NB4 (cell line): ENCODE data around the gene PEPD.
A peak's percentile ranks its signal among the peaks of the same experiment; 100 is the strongest.

Source experiments
- DNase-seq: peaks from one replicate; pipeline ENCODE4 v3.0.0; 2010; ENCODE audit warnings: low read depth
- H3K4me3 ChIP-seq: one replicate; pipeline ENCODE4 v1.5.1; 2011; ENCODE audit warnings: mild to moderate bottlenecking, low read depth, low read length, moderate library complexity
- MYC ChIP-seq: IDR thresholded peaks from 2 replicates; pipeline ENCODE4 v1.6.1; 2011; ENCODE audit warnings: low read depth, low read length
- POLR2A ChIP-seq: IDR thresholded peaks from 2 replicates; pipeline ENCODE4 v1.6.1; 2011; ENCODE audit warnings: mild to moderate bottlenecking; ENCODE audit not compliant: insufficient read length; ENCODE audit errors: extremely low read depth
- TF ChIP-seq, protein P1 (sequence below): IDR thresholded peaks from one replicate; pipeline ENCODE4 v1.5.1; 2012; ENCODE audit warnings: low read depth, low read length
- TF ChIP-seq, protein P2 (sequence below): IDR thresholded peaks from 2 replicates; pipeline ENCODE4 v1.6.1; 2011; ENCODE audit warnings: low read depth, low read length

PEPD gene

DNA sequence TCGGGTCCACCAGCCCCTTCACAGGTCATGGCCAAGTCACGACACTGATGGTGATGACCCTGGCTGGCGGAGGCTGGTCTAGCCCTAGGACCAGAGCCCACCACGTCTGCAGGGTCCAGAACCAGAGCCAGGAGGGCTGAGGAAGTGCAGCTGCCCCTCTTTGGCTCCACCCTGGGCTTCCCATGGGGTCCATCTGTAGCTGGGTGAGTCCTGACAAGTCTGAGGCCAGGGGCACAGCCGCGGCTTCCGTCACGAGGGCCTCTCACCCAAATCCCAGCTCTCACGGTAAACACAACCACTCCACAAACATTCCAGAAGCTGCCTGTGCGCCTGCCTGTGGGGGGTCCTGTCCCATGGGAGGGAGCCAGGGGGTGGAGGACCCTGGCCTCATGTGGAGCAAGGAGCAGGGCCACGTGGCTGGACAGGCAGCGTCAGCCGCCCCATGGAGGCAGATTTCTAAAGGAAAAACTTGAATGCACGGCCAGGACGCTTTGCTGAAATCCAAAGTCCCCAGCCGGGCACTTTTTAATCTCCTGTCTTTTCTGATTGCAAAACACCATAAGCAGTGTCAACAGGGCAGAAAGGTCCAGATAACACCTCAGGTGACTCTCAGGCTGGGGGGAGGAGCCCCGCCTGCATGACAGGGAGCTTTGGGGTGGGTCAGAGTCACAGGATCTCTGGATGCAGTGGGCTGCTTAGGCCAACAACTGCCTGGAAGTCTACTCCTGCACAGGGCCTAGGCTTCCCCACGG, 118.2 kb downstream of the PEPD start:
- no peak for TF ChIP-seq POLR2A
- TF ChIP-seq MYC = no peak
- TF ChIP-seq, protein P1, sequence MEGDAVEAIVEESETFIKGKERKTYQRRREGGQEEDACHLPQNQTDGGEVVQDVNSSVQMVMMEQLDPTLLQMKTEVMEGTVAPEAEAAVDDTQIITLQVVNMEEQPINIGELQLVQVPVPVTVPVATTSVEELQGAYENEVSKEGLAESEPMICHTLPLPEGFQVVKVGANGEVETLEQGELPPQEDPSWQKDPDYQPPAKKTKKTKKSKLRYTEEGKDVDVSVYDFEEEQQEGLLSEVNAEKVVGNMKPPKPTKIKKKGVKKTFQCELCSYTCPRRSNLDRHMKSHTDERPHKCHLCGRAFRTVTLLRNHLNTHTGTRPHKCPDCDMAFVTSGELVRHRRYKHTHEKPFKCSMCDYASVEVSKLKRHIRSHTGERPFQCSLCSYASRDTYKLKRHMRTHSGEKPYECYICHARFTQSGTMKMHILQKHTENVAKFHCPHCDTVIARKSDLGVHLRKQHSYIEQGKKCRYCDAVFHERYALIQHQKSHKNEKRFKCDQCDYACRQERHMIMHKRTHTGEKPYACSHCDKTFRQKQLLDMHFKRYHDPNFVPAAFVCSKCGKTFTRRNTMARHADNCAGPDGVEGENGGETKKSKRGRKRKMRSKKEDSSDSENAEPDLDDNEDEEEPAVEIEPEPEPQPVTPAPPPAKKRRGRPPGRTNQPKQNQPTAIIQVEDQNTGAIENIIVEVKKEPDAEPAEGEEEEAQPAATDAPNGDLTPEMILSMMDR = no peak
- TF ChIP-seq, protein P2, sequence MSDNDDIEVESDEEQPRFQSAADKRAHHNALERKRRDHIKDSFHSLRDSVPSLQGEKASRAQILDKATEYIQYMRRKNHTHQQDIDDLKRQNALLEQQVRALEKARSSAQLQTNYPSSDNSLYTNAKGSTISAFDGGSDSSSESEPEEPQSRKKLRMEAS = no peak
- no peak overlapping the region for H3K4me3 ChIP-seq
- DNase-seq = no peak

DNA sequence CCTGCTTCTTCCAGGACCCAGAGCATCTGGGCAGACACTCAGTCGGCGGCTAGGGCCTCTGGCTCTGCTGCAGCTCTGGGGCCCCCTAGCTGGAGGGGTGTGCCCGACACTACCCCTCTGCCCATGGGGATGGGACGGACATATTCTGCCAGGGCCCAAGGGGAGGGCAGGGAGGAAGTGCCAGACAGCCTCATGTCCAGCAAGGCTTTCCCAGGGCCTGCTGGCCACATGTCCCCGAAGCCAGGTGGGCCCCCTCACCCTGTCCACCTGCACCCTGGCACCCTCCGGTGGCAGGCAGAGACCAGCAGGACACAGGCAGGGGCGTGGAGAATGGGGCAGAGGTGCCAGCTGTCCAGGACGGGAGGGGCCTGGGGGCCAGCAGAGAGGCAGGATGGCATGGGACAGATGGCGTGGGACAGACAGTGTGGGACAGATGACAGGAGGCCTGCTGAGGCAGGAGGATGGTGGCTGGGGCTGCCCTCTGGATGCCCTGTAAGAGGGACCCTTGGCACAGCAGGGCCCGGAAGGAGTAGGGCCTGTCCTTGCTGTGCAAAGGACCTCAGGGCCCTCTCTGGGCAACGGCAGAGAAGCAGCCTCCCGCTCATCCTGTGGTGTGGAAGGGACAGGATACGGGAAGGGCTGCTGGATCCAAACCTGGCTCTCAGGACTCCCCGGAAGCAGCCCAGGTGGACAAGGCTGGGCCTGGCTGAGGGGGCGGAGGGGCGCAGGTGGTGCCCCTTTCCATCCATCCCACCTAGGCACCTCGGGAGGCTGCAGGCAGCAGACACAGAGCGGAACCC, 119.0 kb downstream of the PEPD start:
- peak; percentile 28 for DNase-seq
- H3K4me3 ChIP-seq = no peak overlapping the region
- TF ChIP-seq, protein P1 = no peak
- no peak for TF ChIP-seq MYC
- no peak for TF ChIP-seq POLR2A

DNA sequence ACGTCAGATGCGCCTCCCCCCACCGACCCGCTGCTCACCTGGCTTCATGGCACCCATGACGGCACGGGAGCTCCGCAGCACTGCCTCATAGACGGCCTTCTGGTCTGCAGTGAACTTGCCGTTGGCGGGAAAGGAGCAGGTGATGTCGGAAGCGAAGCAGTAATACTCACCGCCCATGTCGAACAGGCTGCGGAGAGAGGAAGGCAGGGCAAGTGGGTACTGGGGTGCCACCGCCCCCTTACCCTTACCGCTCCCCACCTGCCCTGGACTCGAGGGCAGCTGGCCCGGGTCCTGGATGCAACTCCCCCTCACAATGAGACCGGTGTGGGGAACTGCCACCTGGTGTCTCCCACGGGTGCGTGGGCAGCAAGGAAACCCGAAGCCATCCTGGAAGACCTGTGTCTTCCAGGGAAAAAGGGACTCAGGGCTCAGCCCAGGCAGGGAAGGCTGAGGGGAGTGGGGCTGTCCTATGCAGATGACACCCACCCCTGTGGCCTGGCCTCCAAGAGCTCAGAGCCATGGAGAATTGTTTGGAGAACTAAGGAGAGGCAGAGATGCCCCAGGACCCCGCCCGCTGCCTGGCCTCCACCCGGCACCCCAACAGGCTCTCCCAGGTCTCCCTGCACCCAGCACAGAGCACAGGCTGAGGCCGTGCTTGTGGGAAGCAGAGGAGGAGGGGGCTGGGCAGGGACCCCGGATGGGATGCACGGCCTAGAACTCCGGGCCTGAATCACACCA, 119.7 kb downstream of the PEPD start:
- H3K4me3 ChIP-seq = no peak overlapping the region
- TF ChIP-seq, protein P1 = no peak
- TF ChIP-seq POLR2A (no peak), MYC (no peak)
- TF ChIP-seq, protein P2 = no peak
- DNase-seq = no peak

DNA sequence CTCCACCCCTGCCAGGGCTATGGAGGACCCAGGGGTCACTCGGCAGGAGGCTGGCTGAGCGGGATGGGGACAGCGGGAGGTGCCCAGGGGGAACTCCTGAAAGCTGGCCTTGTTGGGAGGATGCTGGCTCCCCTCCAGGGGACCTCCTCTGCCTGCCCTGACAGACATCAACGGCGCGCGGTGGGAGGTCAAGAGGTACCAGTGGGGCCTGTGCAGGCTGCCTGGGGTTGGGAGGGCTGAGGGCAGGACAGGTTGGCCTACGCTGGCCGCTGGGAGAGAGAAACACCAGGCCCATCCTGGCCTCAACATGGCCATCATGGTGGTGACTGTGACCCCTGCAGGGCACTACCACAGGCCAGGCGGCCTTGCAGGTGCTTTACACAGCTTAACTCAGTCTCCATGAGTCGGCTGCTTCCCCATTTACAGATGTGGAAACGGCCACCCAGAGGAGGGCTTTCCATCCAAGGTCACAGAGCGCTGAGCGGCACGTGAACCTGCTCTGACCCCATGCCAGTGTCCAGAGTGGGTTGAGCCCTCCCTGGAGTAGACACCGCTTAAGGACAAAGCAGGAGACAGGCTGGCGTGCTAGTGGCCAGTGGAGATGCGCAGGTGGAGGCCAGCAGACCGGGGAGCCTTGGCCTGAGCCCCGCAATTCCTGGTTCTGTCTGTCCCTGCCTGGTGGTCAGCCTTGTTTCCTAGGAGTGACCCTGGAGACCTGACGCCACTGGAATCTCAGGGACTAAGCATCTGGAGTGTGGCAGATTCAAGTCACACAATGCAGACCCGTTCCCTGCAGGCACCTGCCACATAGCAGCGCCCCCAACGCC, 120.5 kb downstream of the PEPD start:
- TF ChIP-seq, protein P1 = no peak
- TF ChIP-seq, protein P2 = no peak
- TF ChIP-seq MYC (no peak), POLR2A (no peak)
- DNase-seq = no peak
- H3K4me3 ChIP-seq = no peak overlapping the region

DNA sequence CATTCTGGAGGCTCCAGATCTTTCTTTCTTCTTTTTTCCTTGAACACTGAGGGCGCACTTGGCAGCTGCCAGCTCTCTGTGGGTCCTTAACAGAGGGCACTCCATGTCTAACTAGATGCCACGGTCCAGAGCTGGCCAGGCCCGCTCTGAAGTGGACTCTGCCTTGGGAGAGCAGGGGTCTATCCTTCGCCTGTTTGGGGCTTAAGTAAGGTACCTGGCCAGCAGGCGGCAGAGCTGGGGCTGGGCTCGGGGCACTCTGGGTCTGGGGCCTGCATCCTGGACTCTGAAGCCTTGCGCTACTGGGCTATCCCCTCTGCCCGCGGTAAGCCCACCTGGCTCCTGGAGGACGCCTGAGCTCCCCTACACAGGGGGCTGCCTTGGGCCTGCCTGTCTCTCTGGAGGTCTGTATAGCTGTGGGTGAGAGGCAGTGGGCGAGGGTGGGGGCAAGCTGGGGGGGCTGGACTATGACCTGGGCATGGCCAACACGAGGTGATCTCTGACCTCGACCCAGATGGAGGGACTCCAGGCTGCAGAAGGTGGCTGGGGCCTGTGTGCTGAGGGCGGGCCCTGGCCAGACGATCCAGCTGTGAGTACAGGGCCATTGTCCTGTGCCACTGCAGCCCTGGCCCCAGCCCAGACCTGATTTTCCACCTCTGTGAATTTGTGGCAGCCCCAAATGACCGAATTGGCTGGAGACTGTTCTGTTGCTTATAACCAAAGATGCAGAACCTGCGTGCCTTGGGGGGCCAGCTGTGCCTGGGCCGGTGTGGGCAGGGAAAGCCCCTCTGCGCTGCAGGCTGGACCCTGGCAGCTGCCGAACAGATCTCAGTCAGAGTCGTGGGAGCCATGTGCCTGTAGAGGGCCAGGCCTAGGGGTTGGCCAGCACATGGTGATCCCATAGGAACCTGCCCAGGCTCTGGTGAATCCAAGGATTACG, 121.6 kb downstream of the PEPD start:
- no peak for DNase-seq
- TF ChIP-seq MYC = no peak
- TF ChIP-seq, protein P2 = no peak

More for the DNA sequence above, 121.6 kb downstream of the PEPD start:
- no peak overlapping the region for H3K4me3 ChIP-seq
